Measurements from ENCODE around the gene DMXL1.

GRCh38 chr5:119289438-119290044 lies 218.7 kb downstream of the DMXL1 start:
- no peak for TF ChIP-seq CTCF (IDR thresholded peaks at IDR 0.05)
- no peak for TF ChIP-seq EZH2 (IDR thresholded peaks at IDR 0.05)
